ENCODE measurements around the gene KCNN4.

DNA sequence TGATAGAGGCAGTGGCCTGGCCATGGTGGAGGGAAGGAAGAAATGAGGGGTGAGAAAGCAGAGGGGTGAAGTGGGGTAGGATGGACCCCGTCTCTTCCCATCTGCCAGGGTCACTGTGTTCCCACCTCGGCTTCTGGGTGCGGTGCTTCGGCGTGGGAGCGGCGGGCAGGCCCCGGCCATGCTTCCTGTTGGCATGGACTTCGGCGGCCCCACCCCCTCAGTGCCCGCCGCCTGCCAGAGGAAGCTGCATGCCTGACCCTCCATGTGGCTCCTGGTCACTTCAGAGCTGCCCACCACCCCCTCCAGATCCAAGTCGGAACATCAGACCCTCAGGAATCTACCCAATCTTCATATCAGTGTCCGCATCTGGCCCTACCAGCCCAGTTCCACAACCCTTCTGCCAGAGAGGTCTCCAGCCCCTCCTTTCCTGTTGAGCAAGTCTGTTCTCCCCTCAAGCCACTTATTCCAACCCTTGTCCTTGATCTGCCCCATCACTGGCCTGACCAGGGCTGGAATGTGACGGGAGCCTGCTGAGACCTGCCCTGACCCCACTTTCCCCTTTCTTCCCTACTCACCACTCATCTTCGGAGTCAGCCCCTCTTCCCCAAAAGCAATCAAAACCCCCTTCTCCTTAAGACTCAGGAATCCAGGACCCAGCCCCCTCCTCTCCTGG is 1.5 kb downstream of the KCNN4 start:
- TF ChIP-seq, protein P1, sequence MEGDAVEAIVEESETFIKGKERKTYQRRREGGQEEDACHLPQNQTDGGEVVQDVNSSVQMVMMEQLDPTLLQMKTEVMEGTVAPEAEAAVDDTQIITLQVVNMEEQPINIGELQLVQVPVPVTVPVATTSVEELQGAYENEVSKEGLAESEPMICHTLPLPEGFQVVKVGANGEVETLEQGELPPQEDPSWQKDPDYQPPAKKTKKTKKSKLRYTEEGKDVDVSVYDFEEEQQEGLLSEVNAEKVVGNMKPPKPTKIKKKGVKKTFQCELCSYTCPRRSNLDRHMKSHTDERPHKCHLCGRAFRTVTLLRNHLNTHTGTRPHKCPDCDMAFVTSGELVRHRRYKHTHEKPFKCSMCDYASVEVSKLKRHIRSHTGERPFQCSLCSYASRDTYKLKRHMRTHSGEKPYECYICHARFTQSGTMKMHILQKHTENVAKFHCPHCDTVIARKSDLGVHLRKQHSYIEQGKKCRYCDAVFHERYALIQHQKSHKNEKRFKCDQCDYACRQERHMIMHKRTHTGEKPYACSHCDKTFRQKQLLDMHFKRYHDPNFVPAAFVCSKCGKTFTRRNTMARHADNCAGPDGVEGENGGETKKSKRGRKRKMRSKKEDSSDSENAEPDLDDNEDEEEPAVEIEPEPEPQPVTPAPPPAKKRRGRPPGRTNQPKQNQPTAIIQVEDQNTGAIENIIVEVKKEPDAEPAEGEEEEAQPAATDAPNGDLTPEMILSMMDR (IDR thresholded peaks at IDR 0.05; ENCODE audit: poor library complexity), result no peak
- TF ChIP-seq EZH2phosphoT487 (IDR thresholded peaks at IDR 0.05; ENCODE audit: low read depth, severe bottlenecking, unreplicated experiment), result no peak
